ENCODE results near the gene ALPK3. TPM values are rescaled to one million over a fixed set of nuclear protein-coding genes. Genes with fewer than 3 reads are reported as not detected.

Gene ALPK3
- total RNA-seq, 1 experiment from 2014 or later = 17.7 TPM

DNA sequence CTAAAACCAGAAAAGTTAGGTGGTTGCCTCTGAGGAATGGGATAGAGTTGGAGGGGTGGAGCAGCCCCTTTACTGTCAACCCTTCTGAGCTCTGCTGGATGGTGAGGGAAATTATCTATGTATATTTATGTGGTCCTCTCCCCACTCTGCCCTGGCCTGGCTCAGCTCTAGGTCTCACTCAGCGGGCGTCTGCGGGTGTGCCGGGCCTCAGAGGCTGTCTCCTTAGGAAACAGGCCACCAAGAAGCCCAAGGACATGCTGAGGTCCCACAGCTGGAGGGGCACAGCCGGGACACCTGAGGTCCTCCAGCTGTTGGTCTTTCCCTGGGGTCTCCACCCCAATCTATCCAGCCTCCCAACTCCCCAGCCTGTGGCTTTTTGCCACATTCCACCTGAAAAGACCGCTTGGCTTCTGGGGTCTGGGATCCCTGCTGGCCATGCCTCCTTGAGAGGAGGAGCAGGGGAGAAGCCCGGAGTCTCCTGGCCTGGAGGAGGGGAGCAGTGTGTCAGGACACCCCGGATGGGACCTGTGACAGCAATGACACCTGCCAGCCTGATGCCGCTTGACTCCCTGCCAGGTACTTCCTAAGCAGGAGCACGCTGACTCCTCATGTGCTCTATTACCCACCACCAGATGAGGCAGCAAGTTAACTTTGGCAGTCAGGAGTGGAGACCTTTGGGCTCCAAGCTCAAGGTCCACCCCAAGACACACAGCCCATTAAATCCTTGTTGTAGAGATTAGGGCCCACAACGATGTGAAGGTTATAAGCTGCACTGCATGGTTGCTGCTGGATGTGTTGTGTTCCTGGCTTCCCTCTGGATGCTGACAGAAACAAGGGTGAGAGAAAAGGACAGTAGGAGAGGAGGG is 67.0 kb downstream of the ALPK3 start, which contains the start of gene SLC28A1:
Gene SLC28A1 (plus strand): TSS at position 747 of the 866 bp plus-strand sequence. CDS start 3,099 bp downstream, outside the sequence.
- Histone ChIP-seq H2BK12ac (ENCODE audit: insufficient read length, low read depth, low read length) (no peak within 1 kb of the TSS), H3K18ac (ENCODE audit: insufficient read length, low read depth, low read length) (no peak within 1 kb of the TSS), H3K4ac (ENCODE audit: low read depth, low read length) (no peak within 1 kb of the TSS), H3K79me2 (ENCODE audit: insufficient read depth, low read length) (no peaks in the 10 kb centered on the region), H4K5ac (ENCODE audit: insufficient read length, low read depth, low read length) (no peak within 1 kb of the TSS), H4K91ac (ENCODE audit: insufficient read length, low read depth, low read length) (no peak within 1 kb of the TSS), H3K27me3 (ENCODE audit: insufficient read depth, low read length) (no peaks in the 10 kb centered on the region), H3K23me2 (ENCODE audit: insufficient read length, low read depth, low read length, poor library complexity, severe bottlenecking) (no peaks in the 10 kb centered on the region), H3K4me2 (ENCODE audit: insufficient read depth, insufficient read length, low read length) (no peak within 1 kb of the TSS), H3K9me3 (ENCODE audit: control insufficient read depth, low read depth, low read length) (no peaks in the 10 kb centered on the region), H3K79me1 (ENCODE audit: insufficient read depth, low read depth, low read length, poor library complexity, severe bottlenecking) (no peaks in the 10 kb centered on the region), H2AK5ac (ENCODE audit: insufficient read length, low read length) (no peak within 1 kb of the TSS), H4K8ac (replicated peaks; ENCODE audit: insufficient read length, low read depth, low read length) (no peak within 1 kb of the TSS), H3K14ac (ENCODE audit: insufficient read depth, low read length) (no peak within 1 kb of the TSS), H2BK20ac (ENCODE audit: low read depth, low read length, poor library complexity, severe bottlenecking) (no peak within 1 kb of the TSS), H2BK5ac (ENCODE audit: insufficient read length, low read length) (no peak within 1 kb of the TSS), H3K4me1 (ENCODE audit: insufficient read depth, low read length) (no peaks in the 10 kb centered on the region), H2BK15ac (ENCODE audit: low read depth, low read length) (no peak within 1 kb of the TSS), H2AFZ (ENCODE audit: low read length) (no peak within 1 kb of the TSS), H3K23ac (ENCODE audit: insufficient read length, low read depth, low read length) (no peak within 1 kb of the TSS), H4K20me1 (ENCODE audit: control insufficient read depth, insufficient read depth, insufficient read length) (no peaks in the 10 kb centered on the region), H2BK120ac (ENCODE audit: low read depth, low read length, poor library complexity, severe bottlenecking) (no peak within 1 kb of the TSS), H3K56ac (ENCODE audit: insufficient read length, low read depth, low read length) (no peak within 1 kb of the TSS), H3K27ac (ENCODE audit: insufficient read length, low read depth, low read length) (no peak within 1 kb of the TSS), H3K9ac (ENCODE audit: extremely low read depth, insufficient read length, low read length) (no peak within 1 kb of the TSS), H3T11ph (ENCODE audit: low read length) (no peak within 1 kb of the TSS)
- Mint-ChIP-seq H3K36me3 (ENCODE audit: insufficient read depth in 1 of 3, low read depth in 3 of 3) (no peaks in the 10 kb centered on the region), H3K9me3 (no peaks in the 10 kb centered on the region), H3K27me3 (ENCODE audit: low read depth) (peaks cover 11% of the 10 kb centered on the region), H3K4me1 (peaks cover 13 to 14% of the 10 kb centered on the region in 2 experiments), H3K4me3 (no peak within 1 kb of the TSS), H3K27ac (peak within 1 kb of the TSS in 2 of 3 experiments; percentile 7 to 56; a peak in 2 of 7 replicates)
- no CpG with 5 or more reads among the region's 11 CpGs for WGBS (ENCODE audit: extremely low coverage, insufficient read length, low lambda C conversion rate)
- TF ChIP-seq, protein P1, sequence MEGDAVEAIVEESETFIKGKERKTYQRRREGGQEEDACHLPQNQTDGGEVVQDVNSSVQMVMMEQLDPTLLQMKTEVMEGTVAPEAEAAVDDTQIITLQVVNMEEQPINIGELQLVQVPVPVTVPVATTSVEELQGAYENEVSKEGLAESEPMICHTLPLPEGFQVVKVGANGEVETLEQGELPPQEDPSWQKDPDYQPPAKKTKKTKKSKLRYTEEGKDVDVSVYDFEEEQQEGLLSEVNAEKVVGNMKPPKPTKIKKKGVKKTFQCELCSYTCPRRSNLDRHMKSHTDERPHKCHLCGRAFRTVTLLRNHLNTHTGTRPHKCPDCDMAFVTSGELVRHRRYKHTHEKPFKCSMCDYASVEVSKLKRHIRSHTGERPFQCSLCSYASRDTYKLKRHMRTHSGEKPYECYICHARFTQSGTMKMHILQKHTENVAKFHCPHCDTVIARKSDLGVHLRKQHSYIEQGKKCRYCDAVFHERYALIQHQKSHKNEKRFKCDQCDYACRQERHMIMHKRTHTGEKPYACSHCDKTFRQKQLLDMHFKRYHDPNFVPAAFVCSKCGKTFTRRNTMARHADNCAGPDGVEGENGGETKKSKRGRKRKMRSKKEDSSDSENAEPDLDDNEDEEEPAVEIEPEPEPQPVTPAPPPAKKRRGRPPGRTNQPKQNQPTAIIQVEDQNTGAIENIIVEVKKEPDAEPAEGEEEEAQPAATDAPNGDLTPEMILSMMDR (conservative IDR thresholded peaks at IDR 0.05) = no peak
- no peak for DNase-seq

Measured in H9 (cell line).